Stimulated activated CD8-positive, alpha-beta memory T cell treated with anti-CD3 and anti-CD28 coated beads, Interleukin-12 subunit alpha, Interleukin-12 subunit beta, amount 100 ng/mL, for 24 hours (primary cell): Measurements from ENCODE around the gene CFAP47.

Source experiments
- DNase-seq: peaks from one replicate; pipeline ENCODE4 v3.0.0-alpha.2; 2020; ENCODE audit errors: extremely low read depth

The CFAP47 gene

GRCh38 chrX:36241397-36241796 is 321.9 kb downstream of the CFAP47 start:
- no peak for DNase-seq

- no peak for DNase-seq
These were observed 346.6 kb downstream of the CFAP47 start for GRCh38 chrX:36266155-36266554.

- no peak for DNase-seq
These were observed 390.6 kb downstream of the CFAP47 start for GRCh38 chrX:36310136-36310535.

- no peak for DNase-seq
These were observed 394.8 kb downstream of the CFAP47 start for GRCh38 chrX:36314303-36314702.

GRCh38 chrX:36334572-36334971 is 415.0 kb downstream of the CFAP47 start:
- no peak for DNase-seq

GRCh38 chrX:36336751-36337150 is 417.2 kb downstream of the CFAP47 start:
- DNase-seq, result no peak

GRCh38 chrX:36344301-36344700 is 424.8 kb downstream of the CFAP47 start:
- no peak for DNase-seq

- no peak for DNase-seq
These were observed 429.0 kb downstream of the CFAP47 start for GRCh38 chrX:36348509-36348908.

GRCh38 chrX:36357855-36358254 is 438.3 kb downstream of the CFAP47 start:
- DNase-seq, result no peak

GRCh38 chrX:36364262-36364661 is 444.7 kb downstream of the CFAP47 start:
- DNase-seq, result no peak

- DNase-seq, result no peak
These were observed 464.0 kb downstream of the CFAP47 start for GRCh38 chrX:36383495-36383894.

- no peak for DNase-seq
These were observed 469.4 kb downstream of the CFAP47 start for GRCh38 chrX:36388901-36389300.

- DNase-seq, result no peak
These were observed 482.2 kb downstream of the CFAP47 start for GRCh38 chrX:36401774-36402173.

GRCh38 chrX:36407836-36408235 is 488.3 kb downstream of the CFAP47 start:
- DNase-seq, result no peak

- no peak for DNase-seq
These were observed 494.5 kb downstream of the CFAP47 start for GRCh38 chrX:36414056-36414455.

GRCh38 chrX:36422368-36422767 is 502.8 kb downstream of the CFAP47 start:
- no peak for DNase-seq

- no peak for DNase-seq
These were observed 512.3 kb downstream of the CFAP47 start for GRCh38 chrX:36431819-36432218.

- DNase-seq, result no peak
These were observed 515.0 kb downstream of the CFAP47 start for GRCh38 chrX:36434522-36434921.
